Thyroid gland (tissue), 4 donors: ENCODE measurements around the gene ENPP3.

Experiments used
- POLR2A ChIP-seq, 2 donors: fragments of 450-650 bp; IDR thresholded peaks; one replicate each; pipeline ENCODE4 v1.6.1; 2017; ENCODE audit warnings: antibody characterized with exemption in 2 of 2, mild to moderate bottlenecking in 2 of 2, moderate library complexity in 1 of 2
- TF ChIP-seq, protein P1 (sequence below), 6 experiments: fragments of 200-600 bp in 3 of 6; fragments of 450-650 bp in 3 of 6; sonication (generic) in 3 of 6; IDR thresholded peaks; one replicate each; pipeline ENCODE4 v1.5.1; 2016 to 2019; ENCODE audit warnings: antibody characterized with exemption in 6 of 6, mild to moderate bottlenecking in 2 of 6, inconsistent platforms in 1 of 6, moderate library complexity in 1 of 6

DNA sequence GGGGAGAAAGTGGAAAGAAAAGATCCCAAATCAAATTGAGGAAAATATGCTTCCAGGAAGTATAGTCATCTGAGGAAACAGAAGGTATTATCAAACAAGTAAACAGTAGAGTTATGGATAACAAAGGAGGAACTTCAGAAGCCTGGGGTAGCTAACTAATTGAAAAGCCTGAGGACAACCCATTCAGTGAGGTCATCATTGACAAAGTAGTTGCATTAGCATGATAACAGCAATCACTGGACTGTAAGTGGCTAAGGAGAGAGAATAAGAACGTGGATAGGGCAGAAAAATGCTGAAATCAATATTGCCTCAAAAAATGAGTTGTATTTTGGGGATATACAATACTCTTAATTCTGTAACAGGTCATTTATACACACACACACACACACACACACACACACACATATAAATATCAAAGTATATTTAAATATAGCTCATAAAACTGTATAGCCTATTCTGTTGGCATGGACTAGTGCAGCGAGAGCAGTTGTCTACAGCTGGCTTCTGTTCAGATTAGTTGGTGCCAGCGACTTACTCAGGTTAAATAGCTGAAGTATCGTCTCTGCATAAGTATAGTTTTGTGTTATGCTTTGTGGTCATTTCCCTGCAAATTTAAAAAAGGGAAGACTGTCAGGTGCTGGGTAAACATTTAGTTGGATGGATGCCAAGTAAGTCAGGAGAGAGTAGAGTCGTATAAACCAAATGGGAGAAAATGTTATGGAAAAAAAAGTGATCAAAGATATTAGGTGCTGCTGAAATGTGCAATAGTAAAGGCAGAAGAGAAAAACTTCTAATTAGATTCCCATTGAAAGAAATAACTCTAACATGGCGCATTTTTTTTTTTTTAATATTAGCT is 107.6 kb downstream of the ENPP3 start:
- TF ChIP-seq, protein P1, sequence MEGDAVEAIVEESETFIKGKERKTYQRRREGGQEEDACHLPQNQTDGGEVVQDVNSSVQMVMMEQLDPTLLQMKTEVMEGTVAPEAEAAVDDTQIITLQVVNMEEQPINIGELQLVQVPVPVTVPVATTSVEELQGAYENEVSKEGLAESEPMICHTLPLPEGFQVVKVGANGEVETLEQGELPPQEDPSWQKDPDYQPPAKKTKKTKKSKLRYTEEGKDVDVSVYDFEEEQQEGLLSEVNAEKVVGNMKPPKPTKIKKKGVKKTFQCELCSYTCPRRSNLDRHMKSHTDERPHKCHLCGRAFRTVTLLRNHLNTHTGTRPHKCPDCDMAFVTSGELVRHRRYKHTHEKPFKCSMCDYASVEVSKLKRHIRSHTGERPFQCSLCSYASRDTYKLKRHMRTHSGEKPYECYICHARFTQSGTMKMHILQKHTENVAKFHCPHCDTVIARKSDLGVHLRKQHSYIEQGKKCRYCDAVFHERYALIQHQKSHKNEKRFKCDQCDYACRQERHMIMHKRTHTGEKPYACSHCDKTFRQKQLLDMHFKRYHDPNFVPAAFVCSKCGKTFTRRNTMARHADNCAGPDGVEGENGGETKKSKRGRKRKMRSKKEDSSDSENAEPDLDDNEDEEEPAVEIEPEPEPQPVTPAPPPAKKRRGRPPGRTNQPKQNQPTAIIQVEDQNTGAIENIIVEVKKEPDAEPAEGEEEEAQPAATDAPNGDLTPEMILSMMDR (IDR thresholded peaks at IDR 0.05), result no peak
- no peak for TF ChIP-seq POLR2A (IDR thresholded peaks at IDR 0.05)
